IMR-90 (cell line): ENCODE data around the gene GCK. TPM values are rescaled to one million over a fixed set of nuclear protein-coding genes. Genes with fewer than 3 reads are reported as not detected.

Experiments
- polyA plus RNA-seq, 3 experiments: library from polyadenylated mRNA; depleted of rRNA; stranded (reverse); fragments of >200 nt; gene quantifications; 2 replicates each; pipeline ENCODE4 v1.2.3, GENCODE V29; 2012; ENCODE audit warnings: low replicate concordance in 1 of 3
- total RNA-seq: library from RNA; depleted of rRNA; stranded (reverse); fragments of >200 nt; gene quantifications from 2 replicates; pipeline ENCODE4 v1.2.3, GENCODE V29; 2012
- TF ChIP-seq, protein P1 (sequence below): conservative IDR thresholded peaks from 2 replicates; pipeline ENCODE4 v1.5.1; 2012; ENCODE audit warnings: mild to moderate bottlenecking, low read depth, low read length, improper control_type of control experiment

GCK gene
- total and polyA plus RNA-seq, 2 of the 4 experiments (the other 2 are of a cell fraction), result 0.14 to 0.18 TPM

DNA sequence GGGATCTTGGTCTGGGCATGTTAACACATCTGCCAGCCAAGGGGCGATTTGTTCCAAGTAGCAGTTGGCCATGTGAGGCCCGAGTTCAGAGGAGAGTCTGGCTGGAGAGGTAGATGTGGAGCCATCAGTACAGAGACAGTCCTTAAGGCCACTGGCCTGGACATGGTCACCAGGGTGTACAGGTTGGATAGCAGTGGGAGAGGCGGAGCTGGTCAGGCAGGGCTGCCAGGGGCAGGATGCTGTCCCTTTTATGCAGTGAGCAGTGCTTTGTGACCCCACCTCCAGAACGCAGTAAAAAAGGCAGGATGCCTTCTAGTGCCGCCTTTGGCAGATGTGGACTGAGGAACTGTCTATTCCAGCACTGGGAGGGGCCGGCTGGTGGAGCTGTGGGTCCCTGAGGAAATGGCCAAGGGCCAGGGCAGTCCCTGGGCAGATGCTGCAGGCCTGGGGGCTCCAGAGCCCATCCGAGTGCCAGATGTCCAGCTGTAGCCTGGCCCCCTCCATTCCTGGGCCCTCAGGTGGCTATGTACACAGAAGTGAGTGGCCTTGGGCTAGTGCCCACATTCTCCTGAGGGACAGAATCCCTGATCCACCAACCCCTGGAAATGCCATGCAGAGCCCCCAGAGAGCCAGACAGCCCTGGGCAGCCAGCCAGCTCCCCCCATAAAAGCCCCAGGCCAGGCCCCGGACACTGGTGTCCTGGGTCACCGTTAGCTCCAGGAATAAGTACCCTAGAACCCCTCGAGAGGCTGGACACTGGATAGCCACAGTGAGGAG is 31.0 kb downstream of the GCK start (continued):
- TF ChIP-seq, protein P1, sequence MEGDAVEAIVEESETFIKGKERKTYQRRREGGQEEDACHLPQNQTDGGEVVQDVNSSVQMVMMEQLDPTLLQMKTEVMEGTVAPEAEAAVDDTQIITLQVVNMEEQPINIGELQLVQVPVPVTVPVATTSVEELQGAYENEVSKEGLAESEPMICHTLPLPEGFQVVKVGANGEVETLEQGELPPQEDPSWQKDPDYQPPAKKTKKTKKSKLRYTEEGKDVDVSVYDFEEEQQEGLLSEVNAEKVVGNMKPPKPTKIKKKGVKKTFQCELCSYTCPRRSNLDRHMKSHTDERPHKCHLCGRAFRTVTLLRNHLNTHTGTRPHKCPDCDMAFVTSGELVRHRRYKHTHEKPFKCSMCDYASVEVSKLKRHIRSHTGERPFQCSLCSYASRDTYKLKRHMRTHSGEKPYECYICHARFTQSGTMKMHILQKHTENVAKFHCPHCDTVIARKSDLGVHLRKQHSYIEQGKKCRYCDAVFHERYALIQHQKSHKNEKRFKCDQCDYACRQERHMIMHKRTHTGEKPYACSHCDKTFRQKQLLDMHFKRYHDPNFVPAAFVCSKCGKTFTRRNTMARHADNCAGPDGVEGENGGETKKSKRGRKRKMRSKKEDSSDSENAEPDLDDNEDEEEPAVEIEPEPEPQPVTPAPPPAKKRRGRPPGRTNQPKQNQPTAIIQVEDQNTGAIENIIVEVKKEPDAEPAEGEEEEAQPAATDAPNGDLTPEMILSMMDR, result no peak
